Measurements from ENCODE around the gene CTDP1.

CTDP1 gene

GRCh38 chr18:79803611-79804051 is 124.0 kb downstream of the CTDP1 start:
- no peak for TF ChIP-seq ZNF70 (CRISPR knock-in tag; IDR thresholded peaks at IDR 0.05)
- TF ChIP-seq ZNF565 (CRISPR knock-in tag; conservative IDR thresholded peaks at IDR 0.05; ENCODE audit: low read depth), result no peak
- no peak for TF ChIP-seq PPARA (CRISPR knock-in tag; IDR thresholded peaks at IDR 0.05; ENCODE audit: borderline replicate concordance)
- TF ChIP-seq TSHZ2 (CRISPR knock-in tag; IDR thresholded peaks at IDR 0.05), result no peak
- TF ChIP-seq PATZ1 (CRISPR knock-in tag; IDR thresholded peaks at IDR 0.05; ENCODE audit: borderline replicate concordance), result no peak
- TF ChIP-seq ESRRG (CRISPR knock-in tag; IDR thresholded peaks at IDR 0.05), result no peak
- TF ChIP-seq ARNTL (CRISPR knock-in tag; IDR thresholded peaks at IDR 0.05; ENCODE audit: borderline replicate concordance, low read depth), result no peak
- no peak for ATAC-seq
